IPS-NIHi7 (cell line): Measurements from ENCODE around the gene COL6A2.
"Not testable (repeated sequence)": the region's sequence is repeated elsewhere in the genome, so short reads cannot be mapped to it uniquely, and the experiment has no call there.

Source experiments
- DNase-seq: peaks from one replicate; pipeline ENCODE4 v3.0.0; 2012; ENCODE audit warnings: mixed read lengths; ENCODE audit errors: extremely low spot score

COL6A2 gene

DNA sequence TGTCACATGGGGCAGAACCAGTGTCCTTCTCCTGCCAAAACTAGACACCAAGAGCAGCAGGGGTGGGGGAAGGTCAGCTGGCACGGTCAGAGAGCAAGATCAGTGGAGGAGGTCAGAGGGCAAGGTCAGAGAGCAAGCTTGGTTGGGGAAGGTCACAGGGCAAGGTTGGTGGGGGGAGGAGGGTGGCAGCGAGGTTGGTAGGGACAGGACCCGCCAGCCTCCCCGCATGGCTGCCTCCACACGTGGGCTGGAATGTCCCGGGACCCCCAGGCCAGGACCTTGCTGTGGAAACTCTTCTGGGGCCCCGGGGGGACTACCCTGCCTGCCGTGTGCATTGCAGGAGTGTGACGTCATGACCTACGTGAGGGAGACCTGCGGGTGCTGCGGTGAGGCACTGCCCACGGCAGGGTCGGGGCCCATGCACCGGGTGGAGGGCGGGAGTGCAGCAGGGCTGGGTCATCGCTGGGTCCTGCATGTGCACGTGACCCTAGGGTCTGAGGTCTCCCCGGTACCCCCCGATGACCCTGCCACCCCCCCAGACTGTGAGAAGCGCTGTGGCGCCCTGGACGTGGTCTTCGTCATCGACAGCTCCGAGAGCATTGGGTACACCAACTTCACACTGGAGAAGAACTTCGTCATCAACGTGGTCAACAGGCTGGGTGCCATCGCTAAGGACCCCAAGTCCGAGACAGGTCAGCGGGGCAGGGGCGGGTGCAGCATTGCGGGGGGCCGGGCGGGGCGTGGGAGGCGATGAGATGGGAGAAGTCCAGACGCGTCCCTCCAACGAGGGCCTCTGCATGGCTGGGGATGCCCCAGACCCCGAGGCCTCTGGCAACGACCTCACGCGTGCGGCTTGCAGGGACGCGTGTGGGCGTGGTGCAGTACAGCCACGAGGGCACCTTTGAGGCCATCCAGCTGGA, 27.3 kb downstream of the COL6A2 start:
- DNase-seq, result no peak

- no peak for DNase-seq
These were observed 28.0 kb downstream of the COL6A2 start for GRCh38 chr21:46125846-46126301.

GRCh38 chr21:46126309-46127238, 28.7 kb downstream of the COL6A2 start:
- DNase-seq, result no peak

- no peak for DNase-seq
These were observed 29.6 kb downstream of the COL6A2 start for GRCh38 chr21:46127239-46128105.

- no peak for DNase-seq
These were observed 30.4 kb downstream of the COL6A2 start for GRCh38 chr21:46128106-46128932.

GRCh38 chr21:46128933-46129571, 31.1 kb downstream of the COL6A2 start:
- no peak for DNase-seq

- DNase-seq, result no peak
These were observed 32.1 kb downstream of the COL6A2 start for GRCh38 chr21:46129846-46130651.

- no peak for DNase-seq
These were observed 33.1 kb downstream of the COL6A2 start for GRCh38 chr21:46130831-46131587.

GRCh38 chr21:46131588-46131837, 33.6 kb downstream of the COL6A2 start:
- DNase-seq, result no peak

- no peak for DNase-seq
These were observed 34.1 kb downstream of the COL6A2 start for GRCh38 chr21:46131838-46132651.

GRCh38 chr21:46135782-46136395, 38.0 kb downstream of the COL6A2 start:
- DNase-seq, result no peak

- no peak for DNase-seq
These were observed 38.9 kb downstream of the COL6A2 start for GRCh38 chr21:46136739-46137349.

DNA sequence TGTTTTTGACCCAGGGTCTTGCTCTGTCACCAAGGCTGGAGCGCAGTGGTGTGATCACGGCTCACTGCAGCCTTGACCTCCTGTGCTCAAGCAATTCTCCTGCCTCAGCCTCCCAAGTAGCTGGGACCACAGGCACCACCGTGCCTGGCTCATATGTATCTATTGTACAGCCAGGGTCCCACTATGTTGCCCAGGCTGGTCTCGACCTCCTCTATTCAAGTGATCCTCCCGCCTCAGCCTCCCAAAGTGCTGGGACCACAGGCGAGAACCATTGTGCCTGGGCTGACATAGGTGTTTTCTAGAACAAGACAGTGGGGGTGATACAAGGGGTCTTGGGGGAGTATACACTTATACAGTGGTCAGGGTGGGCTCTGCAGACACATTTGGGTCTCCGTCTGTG, 40.0 kb downstream of the COL6A2 start:
- DNase-seq, result no peak

DNA sequence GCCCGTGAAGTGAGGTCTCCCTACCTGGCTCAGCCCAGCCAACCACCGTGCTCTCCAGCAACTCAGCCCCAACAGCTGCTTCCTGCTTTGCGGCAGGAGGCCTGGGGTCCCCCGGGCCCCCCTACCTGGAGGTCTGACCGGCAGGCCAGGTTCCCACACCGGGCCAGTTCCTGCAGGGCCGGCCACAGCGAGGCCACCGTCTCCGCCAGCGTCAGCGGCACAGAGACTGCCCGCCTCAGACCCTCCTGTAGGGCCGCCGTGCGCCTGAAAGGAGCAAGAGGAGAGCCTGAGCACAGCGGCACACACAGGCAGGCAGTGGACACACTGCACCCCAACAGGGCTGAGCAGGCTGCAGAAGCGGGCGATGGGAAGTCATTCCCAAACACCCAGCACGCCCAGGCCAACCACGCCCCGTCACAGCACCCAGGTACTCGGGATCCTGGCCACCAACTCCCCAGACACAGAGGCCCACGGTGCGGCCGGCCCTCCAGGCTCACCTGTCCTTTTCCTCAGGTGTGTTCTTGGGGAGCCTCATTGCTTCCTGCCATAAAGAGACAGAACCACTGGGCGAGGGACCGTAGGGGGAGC, 40.6 kb downstream of the COL6A2 start:
- DNase-seq, result no peak

- DNase-seq, result no peak
These were observed 41.8 kb downstream of the COL6A2 start for GRCh38 chr21:46139686-46140085.

- DNase-seq, result not testable (repeated sequence)
These were observed 42.6 kb downstream of the COL6A2 start for GRCh38 chr21:46140352-46141003.
